Heart left ventricle (tissue), 13 donors: ENCODE measurements around the gene ITGB3BP.

Experiments used
- CTCF ChIP-seq, 12 donors: fragments of 200-600 bp; sonication (generic) in 4 of 12; IDR thresholded peaks; one replicate each; pipeline versions ENCODE4 v1.5.0 to v1.8.0; 2018 to 2022; ENCODE audit warnings: antibody characterized with exemption in 12 of 12, mild to moderate bottlenecking in 5 of 12
- POLR2A ChIP-seq, 2 donors: fragments of 450-650 bp; IDR thresholded peaks; one replicate each; pipeline ENCODE4 v1.6.1; 2017; ENCODE audit warnings: antibody characterized with exemption in 2 of 2, mild to moderate bottlenecking in 2 of 2, moderate library complexity in 2 of 2
- donor health status: ischemic (EF 13 %, LVEDD 7.1; RV severe dilation, severe dysfunction).
- donor health status: DM: no; HTN: yes; CAD: no.
- donor health status: DM: no; HTN: no; CAD: no.
- donor health status: ischemic (EF 25% LVEDD 6.9; RV normal size, moderate dysfunction).
- donor health status: ischemic (EF 25% LVEDD 5.7; RV mildly dilated, moderate dysfunction).
- donor health status: ischemic (EF 35%, LVEDD 5.7; RV mildly dilated, moderate dysfunction).
- donor health status: nonischemic (EF 11% LVEDD 7.7; RV severe dilation, severe dysfunction).
- donor health status: DM: yes; HTN: yes; CAD: no.
- donor health status: PGD.
- donor health status: ischemic (EF 29% LVEDD 5.4; RV normal size, mild dysfunction).
- donor health status: nonischemic (EF 23%, LVEDD 6.1; RV moderate dilation, normal function).

DNA sequence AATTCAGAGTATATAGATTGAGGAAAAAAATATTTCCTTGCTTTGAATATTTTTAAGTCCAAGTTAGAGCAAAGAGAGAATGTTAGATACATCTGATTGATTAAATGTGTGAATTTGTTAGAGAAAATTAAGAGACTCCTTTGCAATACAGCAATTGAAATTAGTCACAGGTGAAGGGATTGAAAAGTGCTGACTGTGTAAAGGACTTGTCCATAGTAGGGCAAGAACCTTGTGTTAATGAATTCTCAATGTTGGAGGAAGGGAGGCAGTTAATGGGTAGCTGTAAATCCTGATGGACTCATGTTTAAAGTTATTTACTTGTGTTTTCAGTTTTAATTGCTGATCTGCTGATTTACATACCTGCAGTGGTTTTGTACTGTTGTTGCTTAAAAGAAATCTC is 117.0 kb downstream of the ITGB3BP start:
- TF ChIP-seq CTCF (IDR thresholded peaks at IDR 0.05) (no peak), POLR2A (IDR thresholded peaks at IDR 0.05) (no peak)
